K562 (cell line): Measurements from ENCODE around the gene SYVN1.

Experiments
- JUN ChIP-seq, 2 experiments: sonication (generic) in 1 of 2; formaldehyde crosslinking in 1 of 2; IDR thresholded peaks; 2 replicates each; pipeline versions ENCODE4 v1.6.1 to v1.8.0; 2012 to 2022; ENCODE audit warnings: borderline replicate concordance in 2 of 2, mild to moderate bottlenecking in 2 of 2, improper control_type of control experiment in 1 of 2, low read depth in 1 of 2, low read length in 1 of 2, missing genetic modification reagents in 1 of 2
- POLR2AphosphoS5 ChIP-seq: IDR thresholded peaks from 2 replicates; pipeline ENCODE4 v1.6.1; 2011; ENCODE audit warnings: mild to moderate bottlenecking, low read depth, low read length, moderate library complexity; ENCODE audit not compliant: control insufficient read depth, insufficient read depth
- ZKSCAN1 ChIP-seq: fragments of 150-350 bp; IDR thresholded peaks from 2 replicates; pipeline ENCODE4 v1.6.1; 2016; ENCODE audit warnings: low read depth, low read length
- ZNF282 ChIP-seq: sonication (generic); formaldehyde crosslinking; IDR thresholded peaks from 2 replicates; pipeline ENCODE4 v1.8.1; 2023; ENCODE audit warnings: missing genetic modification reagents
- TF ChIP-seq, protein P1 (sequence below): fragments of 250-450 bp; sonication (Bioruptor Pico); IDR thresholded peaks from 2 replicates; pipeline ENCODE4 v1.5.0; 2020; ENCODE audit warnings: mild to moderate bottlenecking, borderline replicate concordance

- TF ChIP-seq ZKSCAN1 = 0 out of 2 replicates have a peak, but pooled peaks have one; percentile 37
- TF ChIP-seq ZNF282 (CRISPR knock-in tag) = no peak
- TF ChIP-seq, protein P1, sequence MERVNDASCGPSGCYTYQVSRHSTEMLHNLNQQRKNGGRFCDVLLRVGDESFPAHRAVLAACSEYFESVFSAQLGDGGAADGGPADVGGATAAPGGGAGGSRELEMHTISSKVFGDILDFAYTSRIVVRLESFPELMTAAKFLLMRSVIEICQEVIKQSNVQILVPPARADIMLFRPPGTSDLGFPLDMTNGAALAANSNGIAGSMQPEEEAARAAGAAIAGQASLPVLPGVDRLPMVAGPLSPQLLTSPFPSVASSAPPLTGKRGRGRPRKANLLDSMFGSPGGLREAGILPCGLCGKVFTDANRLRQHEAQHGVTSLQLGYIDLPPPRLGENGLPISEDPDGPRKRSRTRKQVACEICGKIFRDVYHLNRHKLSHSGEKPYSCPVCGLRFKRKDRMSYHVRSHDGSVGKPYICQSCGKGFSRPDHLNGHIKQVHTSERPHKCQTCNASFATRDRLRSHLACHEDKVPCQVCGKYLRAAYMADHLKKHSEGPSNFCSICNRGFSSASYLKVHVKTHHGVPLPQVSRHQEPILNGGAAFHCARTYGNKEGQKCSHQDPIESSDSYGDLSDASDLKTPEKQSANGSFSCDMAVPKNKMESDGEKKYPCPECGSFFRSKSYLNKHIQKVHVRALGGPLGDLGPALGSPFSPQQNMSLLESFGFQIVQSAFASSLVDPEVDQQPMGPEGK (CRISPR knock-in tag) = no peak
- TF ChIP-seq POLR2AphosphoS5 = peak; percentile 67; the same call in 1 of the 2 replicates
- peak; percentile 68; the same call in 1 of the 2 replicates for TF ChIP-seq JUN (IDR thresholded peaks at IDR 0.05; ENCODE audit: borderline replicate concordance, low read depth, low read length)
- no peak for TF ChIP-seq JUN (CRISPR knock-in tag; IDR thresholded peaks at IDR 0.05; ENCODE audit: borderline replicate concordance)
Observed at GRCh38 chr11:65083834-65084597, 50.3 kb downstream of the SYVN1 start, which contains the start of the genes CDCA5 and ZFPL1.
